Kidney (tissue), 14 donors: Measurements from ENCODE around the gene DOLK. TPM values are rescaled to one million over a fixed set of nuclear protein-coding genes. Genes with fewer than 3 reads are reported as not detected.

ENCODE experiments used
- DNase-seq, 5 donors: peaks; one replicate each; pipeline ENCODE4 v3.0.0-alpha.2; 2013 to 2020
- FAIRE-seq: peaks from 2 replicates; lab custom pipeline; 2012; peaks lifted over from hg19 to GRCh38; lab: Jason Lieb, UNC
- H3K27ac ChIP-seq, 2 donors: one replicate each; pipeline ENCODE4 v1.7.0; 2013; ENCODE audit warnings: low read depth in 2 of 2, low read length in 2 of 2, inconsistent platforms in 1 of 2
- H3K27me3 ChIP-seq: one replicate; pipeline ENCODE4 v1.7.1; 2013; ENCODE audit warnings: low read length, inconsistent platforms; ENCODE audit not compliant: control insufficient read depth, insufficient read depth
- H3K36me3 ChIP-seq, 3 donors: one replicate each; pipeline versions ENCODE4 v1.7.0 to v1.7.1; 2013; ENCODE audit warnings: low read length in 3 of 3, control low read depth in 1 of 3, inconsistent platforms in 1 of 3; ENCODE audit not compliant: insufficient read depth in 3 of 3, control insufficient read depth in 2 of 3
- H3K4me1 ChIP-seq, 3 donors: one replicate each; pipeline versions ENCODE4 v1.7.0 to v1.7.1; 2013; ENCODE audit warnings: low read length in 3 of 3, inconsistent platforms in 1 of 3, low read depth in 1 of 3; ENCODE audit not compliant: control insufficient read depth in 2 of 3, insufficient read depth in 2 of 3
- H3K4me3 ChIP-seq, 3 donors: one replicate each; pipeline versions ENCODE4 v1.7.0 to v1.8.1; 2013; ENCODE audit warnings: low read length in 3 of 3, control low read depth in 1 of 3, inconsistent platforms in 1 of 3
- H3K9ac ChIP-seq, 3 donors: one replicate each; pipeline versions ENCODE4 v1.7.0 to v1.7.1; 2013; ENCODE audit warnings: low read length in 3 of 3, control low read depth in 1 of 3, inconsistent platforms in 1 of 3
- H3K9me3 ChIP-seq, 3 donors: one replicate each; pipeline versions ENCODE4 v1.7.0 to v1.7.1; 2013; ENCODE audit warnings: low read length in 3 of 3, control low read depth in 1 of 3, inconsistent platforms in 1 of 3; ENCODE audit not compliant: control insufficient read depth in 2 of 3, insufficient read depth in 1 of 3
- intact Hi-C: fragments of 100-400 bp; cut with DNase I; formaldehyde crosslinking; loops from one replicate; pipeline ENCODE4 v1.11.1; 2022
- polyA plus RNA-seq: library from polyadenylated mRNA; stranded (reverse); fragments of 350-450 nt; fragmentation: Illumina TruSeq; extraction: RNeasy Lipid Tissue Mini Kit (QIAGEN cat#74804); gene quantifications from one replicate; pipeline ENCODE4 v1.2.3, GENCODE V29; 2014; ENCODE audit warnings: low read depth, low replicate concordance; ENCODE audit not compliant: insufficient read depth
- total RNA-seq: library from RNA; stranded (reverse); fragmentation: NEBNext Ultra II Directional; extraction: Animal tissue kit (Norgen Biotek cat#: 25700); gene quantifications from one replicate; pipeline ENCODE4 v1.2.1, GENCODE V29; 2021
- TF ChIP-seq, protein P1 (sequence below): IDR thresholded peaks from 3 replicates; pipeline ENCODE4 v1.5.1; 2012; ENCODE audit warnings: mild to moderate bottlenecking, moderate library complexity, borderline replicate concordance; ENCODE audit not compliant: insufficient read depth; ENCODE audit errors: extremely low read depth
- donor health status: control.
- donor health status: control.
- donor health status: control.
- donor health status: control.
- donor health status: control.
- donor health status: DM: yes; HTN: yes; CAD: no.
- donor health status: Normal renal cell carcinoma (clear cell type).

Gene DOLK
- total and polyA plus RNA-seq, 2 donors from 2014 or later: 13.9 to 17.0 TPM

- FAIRE-seq (no peak), DNase-seq (no peak)
- Histone ChIP-seq H3K27me3 (no peaks in the 10 kb centered on the region), H3K4me3 (no peak overlapping the region), H3K9ac (no peak overlapping the region), H3K4me1 (peaks cover 0 to 4% (median 0%) of the 10 kb centered on the region in 3 donors), H3K9me3 (no peaks in the 10 kb centered on the region), H3K27ac (no peak overlapping the region), H3K36me3 (peaks cover 3 to 31% (median 23%) of the 10 kb centered on the region in 3 donors)
- intact Hi-C loops: no loop called here
- TF ChIP-seq, protein P1, sequence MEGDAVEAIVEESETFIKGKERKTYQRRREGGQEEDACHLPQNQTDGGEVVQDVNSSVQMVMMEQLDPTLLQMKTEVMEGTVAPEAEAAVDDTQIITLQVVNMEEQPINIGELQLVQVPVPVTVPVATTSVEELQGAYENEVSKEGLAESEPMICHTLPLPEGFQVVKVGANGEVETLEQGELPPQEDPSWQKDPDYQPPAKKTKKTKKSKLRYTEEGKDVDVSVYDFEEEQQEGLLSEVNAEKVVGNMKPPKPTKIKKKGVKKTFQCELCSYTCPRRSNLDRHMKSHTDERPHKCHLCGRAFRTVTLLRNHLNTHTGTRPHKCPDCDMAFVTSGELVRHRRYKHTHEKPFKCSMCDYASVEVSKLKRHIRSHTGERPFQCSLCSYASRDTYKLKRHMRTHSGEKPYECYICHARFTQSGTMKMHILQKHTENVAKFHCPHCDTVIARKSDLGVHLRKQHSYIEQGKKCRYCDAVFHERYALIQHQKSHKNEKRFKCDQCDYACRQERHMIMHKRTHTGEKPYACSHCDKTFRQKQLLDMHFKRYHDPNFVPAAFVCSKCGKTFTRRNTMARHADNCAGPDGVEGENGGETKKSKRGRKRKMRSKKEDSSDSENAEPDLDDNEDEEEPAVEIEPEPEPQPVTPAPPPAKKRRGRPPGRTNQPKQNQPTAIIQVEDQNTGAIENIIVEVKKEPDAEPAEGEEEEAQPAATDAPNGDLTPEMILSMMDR: no peak
These were observed 41.4 kb downstream of the DOLK start for GRCh38 chr9:128905964-128906363.

- peaks cover 3 to 19% (median 17%) of the 10 kb centered on the region in 3 donors for H3K36me3 ChIP-seq
- no peak for DNase-seq
- FAIRE-seq: no peak
- H3K9me3 ChIP-seq: no peaks in the 10 kb centered on the region
- H3K4me3 ChIP-seq: no peak overlapping the region
- no peak overlapping the region for H3K9ac ChIP-seq
- H3K27ac ChIP-seq: no peak overlapping the region
- H3K4me1 ChIP-seq: peaks cover 0 to 3% (median 0%) of the 10 kb centered on the region in 3 donors
- intact Hi-C loops: no loop called here
- TF ChIP-seq, protein P1: no peak
- no peaks in the 10 kb centered on the region for H3K27me3 ChIP-seq
These were observed 43.4 kb downstream of the DOLK start for GRCh38 chr9:128903871-128904620.

DNA sequence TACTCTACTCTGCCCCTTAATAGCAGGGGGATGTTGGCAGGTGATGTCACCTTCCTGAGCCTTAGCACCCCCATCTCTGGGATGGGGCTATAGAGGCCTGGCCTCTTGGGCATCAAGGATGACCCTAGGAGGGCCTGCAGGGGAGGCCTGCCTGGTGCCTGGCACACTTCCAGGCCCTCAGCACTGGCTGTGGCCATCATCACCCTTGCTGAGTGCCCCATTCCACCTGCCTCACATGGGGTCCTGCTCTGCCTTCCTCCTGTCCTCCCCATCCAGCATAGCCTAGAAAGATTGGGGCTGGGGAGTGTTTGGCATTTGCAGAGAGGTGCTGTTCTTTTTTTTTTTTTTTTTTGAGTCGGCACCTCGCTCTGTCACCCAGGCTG is 44.3 kb downstream of the DOLK start:
- Histone ChIP-seq H3K27ac (no peak overlapping the region), H3K9ac (no peak overlapping the region), H3K9me3 (no peaks in the 10 kb centered on the region), H3K27me3 (no peaks in the 10 kb centered on the region), H3K4me3 (no peak overlapping the region), H3K4me1 (peaks cover 0 to 3% (median 0%) of the 10 kb centered on the region in 3 donors), H3K36me3 (peaks cover 0 to 10% (median 8%) of the 10 kb centered on the region in 3 donors)
- no peak for DNase-seq
- intact Hi-C loops: no loop called here
- no peak for FAIRE-seq
- TF ChIP-seq, protein P1: no peak
